SK-N-SH treated with all-trans-retinoic acid at 6 μM for 48 hours (cell line): ENCODE measurements around the gene ATP8A1.

ENCODE experiments used
- CSDC2 ChIP-seq: fragments of 250-450 bp; sonication (Bioruptor Pico); IDR thresholded peaks from 2 replicates; pipeline ENCODE4 v1.5.0; 2020; ENCODE audit warnings: mild to moderate bottlenecking, moderate library complexity
- ZNF70 ChIP-seq: fragments of 450-650 bp; formaldehyde crosslinking; IDR thresholded peaks from 2 replicates; pipeline ENCODE4 v1.5.0; 2020; ENCODE audit warnings: mild to moderate bottlenecking, moderate library complexity
- TF ChIP-seq, protein P1 (sequence below): fragments of 250-450 bp; sonication (Bioruptor Pico); IDR thresholded peaks from 2 replicates; pipeline ENCODE4 v1.5.1; 2021; ENCODE audit warnings: mild to moderate bottlenecking, moderate library complexity
- TF ChIP-seq, protein P2 (sequence below): fragments of 250-450 bp; sonication (Bioruptor Pico); IDR thresholded peaks from 2 replicates; pipeline ENCODE4 v1.8.0; 2020; ENCODE audit warnings: mild to moderate bottlenecking, moderate library complexity, borderline replicate concordance

DNA sequence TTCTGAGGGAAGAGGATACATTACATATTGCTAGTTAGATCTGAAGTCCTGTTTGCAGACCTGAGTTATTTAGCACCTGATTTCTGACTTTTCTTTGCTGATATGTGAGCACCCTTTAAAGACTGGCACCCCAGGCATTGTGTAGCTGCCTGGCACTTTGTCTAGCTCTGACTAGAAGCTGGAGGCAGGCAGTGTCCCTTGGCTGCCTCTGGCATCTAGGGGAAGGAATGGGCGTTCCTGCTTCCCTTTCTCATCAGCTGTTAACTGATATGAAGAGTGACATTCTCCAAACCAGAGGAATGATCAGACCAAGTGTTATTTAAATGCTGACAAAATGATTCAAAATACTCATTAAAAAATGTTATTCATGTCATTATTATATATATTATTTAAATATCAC is 289.9 kb downstream of the ATP8A1 start:
- TF ChIP-seq CSDC2 (CRISPR knock-in tag) (no peak), ZNF70 (no peak)
- TF ChIP-seq, protein P1, sequence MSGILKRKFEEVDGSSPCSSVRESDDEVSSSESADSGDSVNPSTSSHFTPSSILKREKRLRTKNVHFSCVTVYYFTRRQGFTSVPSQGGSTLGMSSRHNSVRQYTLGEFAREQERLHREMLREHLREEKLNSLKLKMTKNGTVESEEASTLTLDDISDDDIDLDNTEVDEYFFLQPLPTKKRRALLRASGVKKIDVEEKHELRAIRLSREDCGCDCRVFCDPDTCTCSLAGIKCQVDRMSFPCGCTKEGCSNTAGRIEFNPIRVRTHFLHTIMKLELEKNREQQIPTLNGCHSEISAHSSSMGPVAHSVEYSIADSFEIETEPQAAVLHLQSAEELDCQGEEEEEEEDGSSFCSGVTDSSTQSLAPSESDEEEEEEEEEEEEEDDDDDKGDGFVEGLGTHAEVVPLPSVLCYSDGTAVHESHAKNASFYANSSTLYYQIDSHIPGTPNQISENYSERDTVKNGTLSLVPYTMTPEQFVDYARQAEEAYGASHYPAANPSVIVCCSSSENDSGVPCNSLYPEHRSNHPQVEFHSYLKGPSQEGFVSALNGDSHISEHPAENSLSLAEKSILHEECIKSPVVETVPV, result no peak
- TF ChIP-seq, protein P2, sequence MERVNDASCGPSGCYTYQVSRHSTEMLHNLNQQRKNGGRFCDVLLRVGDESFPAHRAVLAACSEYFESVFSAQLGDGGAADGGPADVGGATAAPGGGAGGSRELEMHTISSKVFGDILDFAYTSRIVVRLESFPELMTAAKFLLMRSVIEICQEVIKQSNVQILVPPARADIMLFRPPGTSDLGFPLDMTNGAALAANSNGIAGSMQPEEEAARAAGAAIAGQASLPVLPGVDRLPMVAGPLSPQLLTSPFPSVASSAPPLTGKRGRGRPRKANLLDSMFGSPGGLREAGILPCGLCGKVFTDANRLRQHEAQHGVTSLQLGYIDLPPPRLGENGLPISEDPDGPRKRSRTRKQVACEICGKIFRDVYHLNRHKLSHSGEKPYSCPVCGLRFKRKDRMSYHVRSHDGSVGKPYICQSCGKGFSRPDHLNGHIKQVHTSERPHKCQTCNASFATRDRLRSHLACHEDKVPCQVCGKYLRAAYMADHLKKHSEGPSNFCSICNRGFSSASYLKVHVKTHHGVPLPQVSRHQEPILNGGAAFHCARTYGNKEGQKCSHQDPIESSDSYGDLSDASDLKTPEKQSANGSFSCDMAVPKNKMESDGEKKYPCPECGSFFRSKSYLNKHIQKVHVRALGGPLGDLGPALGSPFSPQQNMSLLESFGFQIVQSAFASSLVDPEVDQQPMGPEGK (CRISPR knock-in tag), result no peak
